Upper lobe of left lung (tissue), 4 donors: Measurements from ENCODE around the gene GDPD2.

Source experiments
- CTCF ChIP-seq, 6 experiments: fragments of 450-650 bp in 4 of 6; fragments of 200-600 bp in 2 of 6; sonication (generic) in 2 of 6; IDR thresholded peaks; one replicate each; pipeline ENCODE4 v1.5.1; 2016 to 2019; ENCODE audit warnings: antibody characterized with exemption in 6 of 6
- POLR2A ChIP-seq, 4 donors: fragments of 450-650 bp; IDR thresholded peaks; one replicate each; pipeline ENCODE4 v1.5.1; 2016 to 2017; ENCODE audit warnings: antibody characterized with exemption in 4 of 4, mild to moderate bottlenecking in 2 of 4

DNA sequence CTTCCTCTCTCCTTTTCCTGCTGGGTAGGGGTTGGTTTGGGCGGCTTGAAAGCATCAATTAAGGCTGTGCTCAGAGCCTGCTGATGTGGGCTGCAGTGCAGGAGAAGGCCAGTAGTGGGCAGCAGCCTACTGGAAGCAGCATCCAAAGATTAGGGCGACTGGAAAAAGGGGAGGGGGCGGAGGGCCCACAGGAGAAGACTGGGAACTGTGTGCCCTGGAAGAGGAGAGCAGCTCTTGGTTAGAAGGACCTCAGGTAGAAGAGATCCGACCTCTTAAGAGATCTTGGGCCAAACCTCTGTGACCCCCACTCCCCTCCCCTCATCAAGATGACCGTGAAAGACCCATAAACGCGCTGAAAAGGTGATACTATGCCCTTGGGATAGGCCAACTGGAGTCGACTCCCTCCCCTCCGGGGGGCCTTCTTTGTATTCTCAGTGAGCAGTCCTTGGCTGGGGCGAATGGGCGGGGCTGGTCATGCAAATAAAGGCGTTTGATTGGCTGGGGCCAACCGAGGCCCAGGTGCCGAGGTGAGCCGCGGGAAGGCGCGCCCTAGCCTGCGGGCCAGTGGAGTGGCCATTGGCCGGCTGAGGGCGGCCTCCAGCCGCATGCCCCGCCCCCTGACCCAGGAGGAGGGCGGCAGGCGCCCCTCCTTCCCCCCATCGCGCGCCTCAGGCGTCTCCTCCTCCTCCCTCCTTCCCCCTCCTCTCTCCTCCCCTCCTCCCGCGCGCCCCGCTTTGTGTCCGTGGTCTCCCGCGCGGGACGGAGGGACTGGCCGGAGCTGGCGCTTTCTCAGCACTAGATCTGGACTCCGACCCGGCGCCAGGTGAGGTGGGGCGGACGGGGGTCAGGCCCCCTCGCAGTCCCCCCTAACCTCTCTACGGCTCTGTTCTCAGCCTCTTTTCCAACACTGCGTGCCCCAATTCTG lies 31.6 kb downstream of the GDPD2 start:
- TF ChIP-seq CTCF (IDR thresholded peaks at IDR 0.05) (peak; percentile 60 to 79 (median 72)), POLR2A (IDR thresholded peaks at IDR 0.05) (no peak)
